Activated CD4-positive, alpha-beta memory T cell treated with anti-CD3 and anti-CD28 coated beads, Interleukin-2, amount 10 ng/mL, durations not matched to agents 7 days and 5 days (primary cell): ENCODE results near the gene AP1G1. TPM values are rescaled to one million over a fixed set of nuclear protein-coding genes. Genes with fewer than 3 reads are reported as not detected.

ENCODE experiments used
- total RNA-seq, 2 experiments: library from RNA; stranded (reverse); gene quantifications; one replicate each; pipeline ENCODE4 v1.2.3, GENCODE V29; 2021

The AP1G1 gene
- total RNA-seq, 2 experiments from 2014 or later = 78.7 to 82.6 TPM

Other genes starting within 250 kb of the AP1G1 start
- not detected for gene TAT, start 231.7 kb downstream of the AP1G1 start, total RNA-seq
- gene MARVELD3, start 182.7 kb downstream of the AP1G1 start, total RNA-seq = under 1 TPM; 0.15 TPM
- 1 to 10 TPM; 7.4 TPM for gene PHLPP2, start 84.1 kb downstream of the AP1G1 start, total RNA-seq
- gene ATXN1L, start 37.1 kb upstream of the AP1G1 start, total RNA-seq = 10 to 100 TPM; 23.6 to 24.8 TPM
- gene ZNF821, start 75.3 kb upstream of the AP1G1 start, total RNA-seq = 10 to 100 TPM; 11.4 to 11.9 TPM
- gene IST1, start 86.7 kb upstream of the AP1G1 start, total RNA-seq = 100 to 1,000 TPM; 227 to 229 TPM
- under 1 TPM in 1 of 2 experiments, not detected in 1; 0.08 TPM for gene PKD1L3, start 191.6 kb upstream of the AP1G1 start, total RNA-seq
- gene DHODH, start 199.9 kb upstream of the AP1G1 start, total RNA-seq = 1 to 10 TPM; 6.9 to 7.6 TPM
- gene HP, start 245.7 kb upstream of the AP1G1 start, total RNA-seq = not detected